ENCODE results near the gene GPR142.

Gene GPR142

DNA sequence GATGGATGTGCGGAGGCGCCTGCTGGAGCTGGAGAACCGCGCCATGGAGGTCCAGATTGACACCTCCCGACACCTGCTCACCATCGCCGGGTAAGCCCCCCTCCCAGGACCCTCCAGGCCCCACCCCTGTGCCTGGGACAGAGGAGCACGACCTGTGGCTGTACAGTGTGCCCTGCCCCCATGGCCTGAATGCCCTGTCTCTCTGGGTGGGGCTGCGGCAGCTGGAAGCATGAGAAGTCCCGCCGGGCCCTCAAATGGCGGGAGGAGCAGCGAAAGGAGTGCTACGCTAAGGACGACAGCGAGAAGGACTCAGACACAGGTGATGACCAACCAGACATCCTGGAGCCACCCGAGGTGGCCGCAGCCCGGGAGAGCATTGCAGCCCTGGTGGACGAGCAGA, 16.8 kb upstream of the GPR142 start:
- Histone ChIP-seq H2BK120ac (ENCODE audit: low read depth, low read length) (no peak overlapping the region), H3K18ac (ENCODE audit: low read depth in 1 of 2, low read length in 2 of 2) (no peak overlapping the region), H3K4ac (ENCODE audit: low read depth in 1 of 2, low read length in 2 of 2) (no peak overlapping the region), H3K23ac (ENCODE audit: low read length in 2 of 2) (no peak overlapping the region), H3K79me1 (replicated peaks; ENCODE audit: low read length, poor library complexity, severe bottlenecking) (no peaks in the 10 kb centered on the region), H3K27me3 (ENCODE audit: control insufficient read depth in 1 of 2, insufficient read depth in 1 of 2, low read length in 2 of 2) (peaks cover 58 to 91% of the 10 kb centered on the region in 2 experiments), H4K8ac (ENCODE audit: low read length) (no peak overlapping the region), H2AFZ (ENCODE audit: low read depth, low read length) (no peak overlapping the region), H3K14ac (ENCODE audit: low read length in 2 of 2) (no peak overlapping the region), H2BK12ac (ENCODE audit: low read length in 2 of 2) (no peak overlapping the region), H3K4me2 (ENCODE audit: low read length, poor library complexity, severe bottlenecking) (no peak overlapping the region), H4K91ac (ENCODE audit: low read length) (no peak overlapping the region), H3K4me3 (ENCODE audit: insufficient read depth in 1 of 2, low read depth in 1 of 2, low read length in 2 of 2) (no peak overlapping the region), H3K27ac (ENCODE audit: low read length, poor library complexity, severe bottlenecking) (no peak overlapping the region), H3K9ac (ENCODE audit: low read length) (no peak overlapping the region), H2BK15ac (ENCODE audit: low read depth, poor library complexity, severe bottlenecking) (no peak overlapping the region), H3K9me3 (ENCODE audit: control insufficient read depth, low read length) (no peaks in the 10 kb centered on the region), H3K36me3 (ENCODE audit: control insufficient read depth in 1 of 2, insufficient read depth in 2 of 2, low read depth in 1 of 2, low read length in 2 of 2) (no peaks in the 10 kb centered on the region), H3K4me1 (ENCODE audit: control insufficient read depth, insufficient read depth, low read depth, low read length) (peaks cover 4% of the 10 kb centered on the region), H2AK5ac (ENCODE audit: low read length, severe bottlenecking) (no peak overlapping the region), H2BK5ac (ENCODE audit: low read depth, low read length, poor library complexity, severe bottlenecking) (no peak overlapping the region)
- DNase-seq = no peak
- WGBS = 87% methylated on average over 20 of the region's 20 CpGs

DNA sequence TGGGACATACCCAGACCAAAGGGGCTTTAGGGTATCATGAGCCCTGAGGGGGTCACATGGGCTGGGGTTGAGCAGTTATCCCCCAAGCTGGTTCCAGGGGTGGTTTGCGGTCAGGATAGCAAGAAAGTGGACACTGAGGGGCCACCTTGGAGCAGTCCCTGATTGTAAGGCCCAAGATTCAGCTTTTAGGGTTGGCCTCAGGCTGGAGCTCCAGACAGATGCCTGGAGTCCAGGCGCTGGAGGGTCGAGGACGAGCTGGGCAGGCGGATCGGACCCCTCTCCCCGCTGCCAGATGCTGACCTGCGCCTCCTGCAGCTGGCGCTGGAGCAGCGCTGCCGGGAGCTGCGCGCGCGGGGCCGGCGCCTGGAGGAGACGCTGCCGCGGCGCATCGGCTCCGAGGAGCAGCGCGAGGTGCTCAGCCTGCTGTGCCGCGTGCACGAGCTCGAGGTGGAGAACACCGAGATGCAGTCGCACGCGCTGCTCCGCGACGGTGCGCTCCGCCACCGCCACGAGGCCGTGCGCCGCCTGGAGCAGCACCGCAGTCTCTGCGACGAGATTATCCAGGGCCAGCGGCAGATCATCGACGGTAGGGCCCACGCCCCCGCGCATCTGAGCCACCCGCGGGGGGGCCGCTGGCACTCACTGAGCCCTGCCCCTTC, 15.6 kb upstream of the GPR142 start:
- H2BK12ac ChIP-seq (ENCODE audit: low read length in 2 of 2) = no peak overlapping the region
- H3K4ac ChIP-seq (ENCODE audit: low read depth in 1 of 2, low read length in 2 of 2) = no peak overlapping the region
- H3K4me1 ChIP-seq (ENCODE audit: control insufficient read depth, insufficient read depth, low read depth, low read length) = peaks cover 4% of the 10 kb centered on the region
- no peak overlapping the region for H4K91ac ChIP-seq (ENCODE audit: low read length)
- H3K18ac ChIP-seq (ENCODE audit: low read depth in 1 of 2, low read length in 2 of 2) = no peak overlapping the region
- no peak overlapping the region for H4K8ac ChIP-seq (ENCODE audit: low read length)
- H3K27ac ChIP-seq (ENCODE audit: low read length, poor library complexity, severe bottlenecking) = no peak overlapping the region
- H2AFZ ChIP-seq (ENCODE audit: low read depth, low read length) = no peak overlapping the region
- no peak overlapping the region for H2BK5ac ChIP-seq (ENCODE audit: low read depth, low read length, poor library complexity, severe bottlenecking)
- no peak overlapping the region for H2BK15ac ChIP-seq (ENCODE audit: low read depth, poor library complexity, severe bottlenecking)
- H3K36me3 ChIP-seq (ENCODE audit: control insufficient read depth in 1 of 2, insufficient read depth in 2 of 2, low read depth in 1 of 2, low read length in 2 of 2) = no peaks in the 10 kb centered on the region
- no peak overlapping the region for H3K9ac ChIP-seq (ENCODE audit: low read length)
- H2BK120ac ChIP-seq (ENCODE audit: low read depth, low read length) = no peak overlapping the region
- no peak overlapping the region for H2AK5ac ChIP-seq (ENCODE audit: low read length, severe bottlenecking)
- H3K27me3 ChIP-seq (ENCODE audit: control insufficient read depth in 1 of 2, insufficient read depth in 1 of 2, low read length in 2 of 2) = peaks cover 57 to 90% of the 10 kb centered on the region in 2 experiments
- no peak overlapping the region for H3K4me2 ChIP-seq (ENCODE audit: low read length, poor library complexity, severe bottlenecking)
- H3K14ac ChIP-seq (ENCODE audit: low read length in 2 of 2) = no peak overlapping the region
- H3K23ac ChIP-seq (ENCODE audit: low read length in 2 of 2) = no peak overlapping the region
- DNase-seq = no peak
- no peak overlapping the region for H3K4me3 ChIP-seq (ENCODE audit: insufficient read depth in 1 of 2, low read depth in 1 of 2, low read length in 2 of 2)
- H3K9me3 ChIP-seq (ENCODE audit: control insufficient read depth, low read length) = no peaks in the 10 kb centered on the region
- WGBS = 6% methylated on average over 55 of the region's 55 CpGs
- no peaks in the 10 kb centered on the region for H3K79me1 ChIP-seq (replicated peaks; ENCODE audit: low read length, poor library complexity, severe bottlenecking)

DNA sequence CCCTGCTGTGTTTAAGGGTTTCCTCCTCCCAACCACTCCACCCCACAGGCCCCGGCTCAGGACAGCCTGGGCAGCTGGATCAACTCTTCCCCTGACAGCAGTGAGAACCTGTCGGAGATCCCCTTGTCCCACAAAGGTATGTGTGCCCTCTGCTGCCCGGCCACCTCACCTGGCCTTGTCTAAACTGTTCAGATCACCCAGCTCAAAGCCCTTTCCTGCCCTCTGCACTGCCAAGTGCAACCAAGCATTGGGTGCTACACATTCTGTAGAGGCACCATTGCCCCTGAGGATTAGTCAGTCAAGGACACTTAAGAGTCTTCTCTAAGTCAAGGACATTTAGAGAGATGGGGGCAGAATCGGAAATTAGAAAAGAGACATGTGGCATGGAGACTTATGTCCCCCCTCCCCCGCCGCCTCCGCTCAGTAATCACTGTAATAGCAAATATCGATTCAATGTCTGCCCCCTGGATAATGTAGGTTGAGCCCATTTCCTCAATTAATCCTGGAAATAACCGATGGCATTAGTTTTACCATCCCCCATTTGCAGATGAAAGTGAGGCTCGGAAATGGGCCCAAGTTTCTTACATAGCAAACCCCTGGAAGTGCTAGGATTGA, 13.8 kb upstream of the GPR142 start:
- H3K4me3 ChIP-seq (ENCODE audit: insufficient read depth in 1 of 2, low read depth in 1 of 2, low read length in 2 of 2) = no peak overlapping the region
- H2BK12ac ChIP-seq (ENCODE audit: low read length in 2 of 2) = no peak overlapping the region
- WGBS = 78% methylated on average over 10 of the region's 10 CpGs
- H3K4ac ChIP-seq (ENCODE audit: low read depth in 1 of 2, low read length in 2 of 2) = no peak overlapping the region
- no peaks in the 10 kb centered on the region for H3K36me3 ChIP-seq (ENCODE audit: control insufficient read depth in 1 of 2, insufficient read depth in 2 of 2, low read depth in 1 of 2, low read length in 2 of 2)
- no peak overlapping the region for H4K91ac ChIP-seq (ENCODE audit: low read length)
- H3K14ac ChIP-seq (ENCODE audit: low read length in 2 of 2) = no peak overlapping the region
- H2BK120ac ChIP-seq (ENCODE audit: low read depth, low read length) = no peak overlapping the region
- no peak overlapping the region for H3K23ac ChIP-seq (ENCODE audit: low read length in 2 of 2)
- no peak overlapping the region for H3K9ac ChIP-seq (ENCODE audit: low read length)
- no peak overlapping the region for H4K8ac ChIP-seq (ENCODE audit: low read length)
- H2AFZ ChIP-seq (ENCODE audit: low read depth, low read length) = no peak overlapping the region
- H2BK15ac ChIP-seq (ENCODE audit: low read depth, poor library complexity, severe bottlenecking) = no peak overlapping the region
- no peak for DNase-seq
- no peaks in the 10 kb centered on the region for H3K9me3 ChIP-seq (ENCODE audit: control insufficient read depth, low read length)
- no peaks in the 10 kb centered on the region for H3K79me1 ChIP-seq (replicated peaks; ENCODE audit: low read length, poor library complexity, severe bottlenecking)
- no peak overlapping the region for H3K4me2 ChIP-seq (ENCODE audit: low read length, poor library complexity, severe bottlenecking)
- H2AK5ac ChIP-seq (ENCODE audit: low read length, severe bottlenecking) = no peak overlapping the region
- H3K27ac ChIP-seq (ENCODE audit: low read length, poor library complexity, severe bottlenecking) = no peak overlapping the region
- H3K27me3 ChIP-seq (ENCODE audit: control insufficient read depth in 1 of 2, insufficient read depth in 1 of 2, low read length in 2 of 2) = peaks cover 49 to 93% of the 10 kb centered on the region in 2 experiments
- peaks cover 4% of the 10 kb centered on the region for H3K4me1 ChIP-seq (ENCODE audit: control insufficient read depth, insufficient read depth, low read depth, low read length)
- H2BK5ac ChIP-seq (ENCODE audit: low read depth, low read length, poor library complexity, severe bottlenecking) = no peak overlapping the region
- H3K18ac ChIP-seq (ENCODE audit: low read depth in 1 of 2, low read length in 2 of 2) = no peak overlapping the region

DNA sequence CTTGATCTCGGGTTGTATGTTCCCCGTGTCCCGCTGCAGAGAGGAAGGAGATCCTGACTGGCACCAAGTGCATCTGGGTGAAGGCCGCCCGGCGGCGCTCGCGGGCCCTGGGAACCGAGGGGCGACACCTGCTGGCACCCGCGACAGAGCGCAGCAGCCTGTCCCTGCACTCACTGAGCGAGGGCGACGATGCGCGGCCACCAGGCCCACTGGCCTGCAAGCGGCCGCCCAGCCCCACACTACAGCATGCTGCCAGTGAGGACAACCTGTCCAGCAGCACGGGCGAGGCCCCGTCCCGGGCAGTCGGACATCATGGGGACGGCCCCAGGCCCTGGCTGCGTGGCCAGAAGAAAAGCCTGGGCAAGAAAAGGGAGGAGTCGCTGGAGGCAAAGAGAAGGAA, 13.2 kb upstream of the GPR142 start:
- H3K4me2 ChIP-seq (ENCODE audit: low read length, poor library complexity, severe bottlenecking) = no peak overlapping the region
- no peak overlapping the region for H2BK15ac ChIP-seq (ENCODE audit: low read depth, poor library complexity, severe bottlenecking)
- H2BK5ac ChIP-seq (ENCODE audit: low read depth, low read length, poor library complexity, severe bottlenecking) = no peak overlapping the region
- H3K9ac ChIP-seq (ENCODE audit: low read length) = no peak overlapping the region
- no peak for DNase-seq
- no peak overlapping the region for H3K27ac ChIP-seq (ENCODE audit: low read length, poor library complexity, severe bottlenecking)
- H2BK12ac ChIP-seq (ENCODE audit: low read length in 2 of 2) = no peak overlapping the region
- WGBS = 17% methylated on average over 29 of the region's 29 CpGs
- H3K18ac ChIP-seq (ENCODE audit: low read depth in 1 of 2, low read length in 2 of 2) = no peak overlapping the region
- H3K27me3 ChIP-seq (ENCODE audit: control insufficient read depth in 1 of 2, insufficient read depth in 1 of 2, low read length in 2 of 2) = peaks cover 50 to 94% of the 10 kb centered on the region in 2 experiments
- no peaks in the 10 kb centered on the region for H3K79me1 ChIP-seq (replicated peaks; ENCODE audit: low read length, poor library complexity, severe bottlenecking)
- no peak overlapping the region for H4K91ac ChIP-seq (ENCODE audit: low read length)
- H4K8ac ChIP-seq (ENCODE audit: low read length) = no peak overlapping the region
- no peak overlapping the region for H3K4ac ChIP-seq (ENCODE audit: low read depth in 1 of 2, low read length in 2 of 2)
- no peak overlapping the region for H3K4me3 ChIP-seq (ENCODE audit: insufficient read depth in 1 of 2, low read depth in 1 of 2, low read length in 2 of 2)
- H2AK5ac ChIP-seq (ENCODE audit: low read length, severe bottlenecking) = no peak overlapping the region
- H3K4me1 ChIP-seq (ENCODE audit: control insufficient read depth, insufficient read depth, low read depth, low read length) = peaks cover 4% of the 10 kb centered on the region
- H3K36me3 ChIP-seq (ENCODE audit: control insufficient read depth in 1 of 2, insufficient read depth in 2 of 2, low read depth in 1 of 2, low read length in 2 of 2) = no peaks in the 10 kb centered on the region
- H3K14ac ChIP-seq (ENCODE audit: low read length in 2 of 2) = no peak overlapping the region
- H2AFZ ChIP-seq (ENCODE audit: low read depth, low read length) = no peak overlapping the region
- no peak overlapping the region for H2BK120ac ChIP-seq (ENCODE audit: low read depth, low read length)
- H3K9me3 ChIP-seq (ENCODE audit: control insufficient read depth, low read length) = no peaks in the 10 kb centered on the region
- no peak overlapping the region for H3K23ac ChIP-seq (ENCODE audit: low read length in 2 of 2)

All from mesenchymal stem cell (in vitro differentiated cells and primary cell).